ENCODE measurements around the gene GNA15.

Gene GNA15

GRCh38 chr19:3121396-3121795 is 14.4 kb upstream of the GNA15 start:
- DNase-seq (ENCODE audit: low read depth), result no peak

GRCh38 chr19:3121821-3122511 is 13.9 kb upstream of the GNA15 start:
- DNase-seq (ENCODE audit: low read depth), result no peak

- no peak for DNase-seq (ENCODE audit: low read depth)
Observed at GRCh38 chr19:3122512-3122870, 13.3 kb upstream of the GNA15 start.

- DNase-seq (ENCODE audit: low read depth), result no peak
Observed at GRCh38 chr19:3123088-3123721, 12.6 kb upstream of the GNA15 start.

GRCh38 chr19:3123956-3124355 is 11.9 kb upstream of the GNA15 start:
- DNase-seq (ENCODE audit: low read depth), result no peak

DNA sequence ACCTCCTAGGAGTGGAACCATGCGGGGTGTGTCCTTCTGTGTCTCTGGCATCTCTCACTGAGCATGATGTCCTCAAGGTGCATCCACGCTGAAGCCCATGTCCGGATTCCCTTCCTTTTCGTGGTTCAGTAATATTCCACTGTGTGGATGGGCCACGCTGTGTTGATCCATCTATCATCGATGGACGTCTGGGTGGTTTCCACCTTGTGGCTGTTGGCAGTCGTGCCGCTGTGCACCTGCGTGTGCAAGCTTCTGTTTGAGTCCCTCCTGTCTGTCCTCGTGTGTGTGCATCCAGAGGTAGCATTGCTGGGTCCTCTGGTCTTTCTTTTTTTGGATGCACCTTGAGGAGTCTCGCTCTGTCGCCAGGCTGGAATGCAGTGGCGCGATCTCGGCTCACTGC is 11.2 kb upstream of the GNA15 start:
- no peak for DNase-seq (ENCODE audit: low read depth)

GRCh38 chr19:3125900-3126524 is 9.8 kb upstream of the GNA15 start:
- peak; percentile 64 for DNase-seq (ENCODE audit: low read depth)

GRCh38 chr19:3129112-3129511 is 6.7 kb upstream of the GNA15 start:
- DNase-seq (ENCODE audit: low read depth), result peak; percentile 19

GRCh38 chr19:3131168-3131567 is 4.7 kb upstream of the GNA15 start:
- no peak for DNase-seq (ENCODE audit: low read depth)

- peak; percentile 66 for DNase-seq (ENCODE audit: low read depth)
Observed at GRCh38 chr19:3132971-3133792, 2.7 kb upstream of the GNA15 start.

GRCh38 chr19:3133793-3134116 is 2.1 kb upstream of the GNA15 start:
- no peak for DNase-seq (ENCODE audit: low read depth)

- DNase-seq (ENCODE audit: low read depth), result no peak
Observed at GRCh38 chr19:3136684-3137055, 837 bp downstream of the GNA15 start.

DNA sequence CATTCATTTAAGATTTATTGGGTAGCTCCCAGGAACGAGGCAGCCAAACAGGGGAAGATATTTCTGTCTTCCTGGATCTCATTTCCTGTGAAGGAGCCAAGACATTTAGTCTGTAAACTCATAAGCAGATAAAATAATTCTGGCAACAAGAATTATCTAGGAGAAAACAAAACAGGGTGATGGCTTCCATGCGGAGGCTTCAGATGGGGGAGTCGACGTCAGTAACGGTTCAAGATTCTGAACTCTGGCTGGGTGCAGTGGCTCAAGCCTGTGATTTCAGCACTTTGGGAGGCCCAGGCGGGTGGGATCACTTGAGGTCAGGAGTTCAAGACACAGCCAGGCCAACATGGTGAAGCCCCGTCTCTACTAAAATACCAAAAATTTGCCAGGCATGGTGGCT is 1.3 kb downstream of the GNA15 start:
- no peak for DNase-seq (ENCODE audit: low read depth)

- no peak for DNase-seq (ENCODE audit: low read depth)
Observed at GRCh38 chr19:3138268-3138667, 2.4 kb downstream of the GNA15 start.

DNA sequence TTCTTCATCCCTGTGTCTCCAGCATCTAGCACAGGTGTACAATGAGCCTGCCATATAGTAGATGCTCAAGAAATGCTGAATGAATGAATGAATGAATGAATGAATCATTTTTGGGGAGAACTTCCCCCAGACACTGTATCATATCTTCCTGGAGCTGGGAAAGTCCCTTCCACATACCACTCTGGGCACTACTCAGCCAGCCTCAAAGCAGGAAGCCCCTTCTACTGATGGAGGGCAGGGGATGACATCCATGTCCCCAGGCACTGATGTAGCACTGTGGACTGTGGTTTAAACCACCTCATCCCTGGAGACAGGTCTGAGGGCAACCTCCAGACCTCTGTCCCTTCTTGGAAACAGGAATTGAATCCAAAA is 4.8 kb downstream of the GNA15 start:
- no peak for DNase-seq (ENCODE audit: low read depth)

DNA sequence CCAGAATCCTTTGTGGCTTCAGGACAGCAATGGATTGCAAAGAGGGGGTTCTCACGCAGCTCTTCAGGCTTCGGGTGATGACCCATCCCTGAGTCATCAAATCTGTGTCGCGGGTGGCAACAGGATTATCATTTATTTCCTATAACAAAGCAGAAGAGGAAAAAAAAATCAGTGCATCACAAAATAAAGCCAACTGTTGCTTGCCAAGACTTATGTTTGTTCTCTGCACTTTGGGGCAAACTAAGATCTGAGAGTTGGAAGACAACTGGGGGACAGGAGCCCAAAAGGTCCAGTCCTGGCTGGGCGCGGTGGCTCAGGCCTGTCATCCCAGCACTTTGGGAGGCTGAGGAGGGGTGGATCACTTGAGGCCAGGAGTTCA is 6.4 kb downstream of the GNA15 start:
- DNase-seq (ENCODE audit: low read depth), result peak; percentile 62

GRCh38 chr19:3142781-3143337 is 7.0 kb downstream of the GNA15 start:
- DNase-seq (ENCODE audit: low read depth), result no peak

GRCh38 chr19:3145909-3146676 is 10.3 kb downstream of the GNA15 start:
- DNase-seq (ENCODE audit: low read depth), result no peak

DNA sequence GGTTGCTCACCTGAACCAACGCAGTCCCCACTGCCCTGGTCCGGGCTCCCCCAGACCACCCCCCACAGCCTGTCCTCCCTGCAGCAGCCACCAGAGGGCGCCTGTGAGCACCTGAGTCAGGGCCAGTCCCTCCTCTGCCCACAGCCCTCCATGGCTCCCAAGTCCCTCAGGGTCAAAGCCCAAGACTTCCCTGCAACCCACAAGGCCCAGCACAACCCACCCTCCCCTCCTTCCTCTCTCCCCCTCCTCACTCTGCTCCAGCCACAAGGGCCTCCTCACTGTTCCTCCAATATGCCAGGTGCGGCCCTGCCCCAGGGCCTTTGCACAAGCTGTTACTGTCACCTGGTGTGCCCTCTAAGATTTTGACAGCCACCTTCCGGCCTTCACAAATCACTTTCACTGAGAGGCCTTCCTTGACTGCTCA is 10.9 kb downstream of the GNA15 start:
- DNase-seq (ENCODE audit: low read depth), result peak; percentile 50

- no peak for DNase-seq (ENCODE audit: low read depth)
Observed at GRCh38 chr19:3148503-3148902, 12.7 kb downstream of the GNA15 start.

DNA sequence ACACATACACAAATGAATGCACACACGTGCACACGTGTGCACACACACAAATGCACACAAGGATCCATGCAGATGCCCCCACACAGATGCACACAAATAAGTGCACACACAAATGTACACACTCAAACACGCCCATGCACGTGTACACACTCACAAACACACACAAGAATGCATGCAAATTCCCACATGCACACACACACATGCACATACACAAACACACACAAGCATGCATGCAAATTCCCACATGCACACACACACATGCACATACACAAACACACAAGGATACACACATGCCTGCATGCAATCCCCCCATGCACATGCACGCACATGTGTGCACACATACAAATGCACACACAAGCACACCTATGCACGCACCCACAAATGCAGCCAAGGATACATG is 13.3 kb downstream of the GNA15 start:
- DNase-seq (ENCODE audit: low read depth), result no peak

Measured in stimulated activated CD4-positive, alpha-beta T cell treated with anti-CD3 and anti-CD28 coated beads, Interleukin-2, amount 100 ng/mL, for 4 hours (primary cell).